HepG2 (cell line): ENCODE results near the gene EEF1E1. TPM values are rescaled to one million over a fixed set of nuclear protein-coding genes. Genes with fewer than 3 reads are reported as not detected.

ENCODE experiments used
- BCL6 ChIP-seq: IDR thresholded peaks from 2 replicates; pipeline ENCODE4 v1.6.1; 2016; ENCODE audit warnings: missing genetic modification reagents, missing compliant biosample characterization
- HDAC1 ChIP-seq: sonication (generic); formaldehyde crosslinking; IDR thresholded peaks from 2 replicates; pipeline ENCODE4 v1.5.1; 2020; ENCODE audit warnings: mild to moderate bottlenecking, missing genetic modification reagents
- HHEX ChIP-seq: IDR thresholded peaks from 2 replicates; pipeline ENCODE4 v1.6.1; 2016; ENCODE audit warnings: control low read depth
- HIVEP1 ChIP-seq: sonication (generic); formaldehyde crosslinking; IDR thresholded peaks from 2 replicates; pipeline ENCODE4 v1.4.0; 2020; ENCODE audit warnings: mild to moderate bottlenecking, missing genetic modification reagents
- LCORL ChIP-seq, 2 experiments: fragments of 450-650 bp in 1 of 2; sonication (generic) in 1 of 2; formaldehyde crosslinking in 1 of 2; IDR thresholded peaks; 2 replicates each; pipeline versions ENCODE4 v1.5.0 to v1.6.1; 2017 to 2020; ENCODE audit warnings: antibody characterized with exemption in 1 of 2, missing genetic modification reagents in 1 of 2
- NKX3-1 ChIP-seq: sonication (generic); formaldehyde crosslinking; IDR thresholded peaks from 2 replicates; pipeline ENCODE4 v1.5.0; 2020; ENCODE audit warnings: missing genetic modification reagents
- POLR2G ChIP-seq: fragments of 200-400 bp; formaldehyde crosslinking; IDR thresholded peaks from 2 replicates; pipeline ENCODE4 v1.6.1; 2018; ENCODE audit warnings: mild to moderate bottlenecking, low read depth, low read length, moderate library complexity
- PRPF4 ChIP-seq: fragments of 200-400 bp; formaldehyde crosslinking; IDR thresholded peaks from 2 replicates; pipeline ENCODE4 v1.6.1; 2016; ENCODE audit warnings: low read length, low read depth; ENCODE audit not compliant: poor library complexity, severe bottlenecking
- RARA ChIP-seq: IDR thresholded peaks from 2 replicates; pipeline ENCODE4 v1.6.1; 2016; ENCODE audit warnings: missing genetic modification reagents, missing compliant biosample characterization
- SMAD9 ChIP-seq: sonication (generic); formaldehyde crosslinking; IDR thresholded peaks from 2 replicates; pipeline ENCODE4 v1.5.1; 2020; ENCODE audit warnings: mild to moderate bottlenecking, missing genetic modification reagents
- SNAI1 ChIP-seq: sonication (generic); formaldehyde crosslinking; IDR thresholded peaks from 2 replicates; pipeline ENCODE4 v1.5.0; 2020; ENCODE audit warnings: mild to moderate bottlenecking, missing genetic modification reagents, borderline replicate concordance
- SPEN ChIP-seq: sonication (generic); formaldehyde crosslinking; IDR thresholded peaks from 2 replicates; pipeline ENCODE4 v1.5.1; 2020; ENCODE audit warnings: low read depth, mild to moderate bottlenecking, missing genetic modification reagents
- TBX3 ChIP-seq: fragments of 450-650 bp; IDR thresholded peaks from 2 replicates; pipeline ENCODE4 v1.6.1; 2017; ENCODE audit warnings: antibody characterized with exemption, mild to moderate bottlenecking, inconsistent platforms, borderline replicate concordance
- ZFYVE20 ChIP-seq: sonication (generic); formaldehyde crosslinking; IDR thresholded peaks from 2 replicates; pipeline ENCODE4 v1.8.0; 2023; ENCODE audit warnings: low read depth, mild to moderate bottlenecking, moderate library complexity, missing genetic modification reagents, borderline replicate concordance
- ZNF143 ChIP-seq: sonication (generic); formaldehyde crosslinking; IDR thresholded peaks from 2 replicates; pipeline ENCODE4 v1.4.0; 2020; ENCODE audit warnings: missing genetic modification reagents
- ZNF224 ChIP-seq: sonication (generic); formaldehyde crosslinking; IDR thresholded peaks from 2 replicates; pipeline ENCODE4 v1.5.0; 2020; ENCODE audit warnings: mild to moderate bottlenecking, missing genetic modification reagents
- ZNF333 ChIP-seq: sonication (generic); formaldehyde crosslinking; IDR thresholded peaks from 2 replicates; pipeline ENCODE4 v1.4.0; 2020; ENCODE audit warnings: mild to moderate bottlenecking, missing genetic modification reagents, borderline replicate concordance
- ZNF362 ChIP-seq: sonication (generic); formaldehyde crosslinking; IDR thresholded peaks from 2 replicates; pipeline ENCODE4 v1.4.0; 2020; ENCODE audit warnings: missing genetic modification reagents, mild to moderate bottlenecking, borderline replicate concordance
- ZNF383 ChIP-seq: sonication (generic); formaldehyde crosslinking; IDR thresholded peaks from 2 replicates; pipeline ENCODE4 v1.4.0; 2020; ENCODE audit warnings: missing genetic modification reagents, mild to moderate bottlenecking, borderline replicate concordance
- ZNF512B ChIP-seq: sonication (generic); formaldehyde crosslinking; IDR thresholded peaks from 2 replicates; pipeline ENCODE4 v1.5.1; 2020; ENCODE audit warnings: missing genetic modification reagents, mild to moderate bottlenecking, borderline replicate concordance
- ZNF660 ChIP-seq: sonication (generic); formaldehyde crosslinking; IDR thresholded peaks from 2 replicates; pipeline ENCODE4 v1.5.1; 2020; ENCODE audit warnings: mild to moderate bottlenecking, low read depth, missing genetic modification reagents, borderline replicate concordance
- ZNF7 ChIP-seq: IDR thresholded peaks from 2 replicates; pipeline ENCODE4 v1.6.1; 2016; ENCODE audit warnings: missing biosample characterization, missing genetic modification reagents
- polyA plus RNA-seq, 8 experiments: library from polyadenylated mRNA; depleted of rRNA in 3 of 8; stranded (reverse) in 7 of 8; unstranded in 1 of 8; fragments of >200 nt; fragmentation: Illumina TruSeq in 4 of 8; extraction: Trizol in 4 of 8; gene quantifications; 2 replicates each; pipeline versions ENCODE4 v1.2.1 to v1.2.3, GENCODE V29; 2011 to 2016; ENCODE audit warnings: low read depth in 4 of 8, missing spikeins in 1 of 8, mixed read lengths in 1 of 8; ENCODE audit not compliant: insufficient read depth in 1 of 8
- total RNA-seq, 5 experiments: library from RNA; depleted of rRNA; stranded (reverse); fragments of >200 nt; fragmentation: Illumina TruSeq; extraction: Trizol; gene quantifications; 2 replicates each; pipeline ENCODE4 v1.2.3, GENCODE V29; 2016; ENCODE audit warnings: low read depth in 1 of 5
- TF ChIP-seq, protein P1 (sequence below): sonication (generic); formaldehyde crosslinking; IDR thresholded peaks from 2 replicates; pipeline ENCODE4 v1.4.0; 2020; ENCODE audit warnings: missing genetic modification reagents

Gene EEF1E1
- total and polyA plus RNA-seq, 2 of the 13 experiments (the other 11 are each of a cell fraction or from before 2014, with no cell fraction given), result 128 to 188 TPM

GRCh38 chr6:8063761-8064637, 38.3 kb downstream of the EEF1E1 start, which contains the start of gene BLOC1S5 (continued):
- TF ChIP-seq SNAI1 (CRISPR knock-in tag) (peak; percentile 87; the same call in 1 of the 2 replicates), ZNF660 (0 out of 2 replicates have a peak, but pooled peaks have one; percentile 74), NKX3-1 (CRISPR knock-in tag) (peak; percentile 88), ZNF7 (CRISPR knock-in tag) (no peak), ZFYVE20 (0 out of 2 replicates have a peak, but pooled peaks have one; percentile 29), HDAC1 (CRISPR knock-in tag) (peak; percentile 92), ZNF512B (CRISPR knock-in tag) (no peak), ZNF224 (CRISPR knock-in tag) (peak; percentile 82), PRPF4 (no peak), ZNF362 (CRISPR knock-in tag) (peak; percentile 100), LCORL (IDR thresholded peaks at IDR 0.05) (no peak; the same call in 1 of the 2 replicates), LCORL (CRISPR knock-in tag; IDR thresholded peaks at IDR 0.05) (peak; percentile 72), HIVEP1 (CRISPR knock-in tag) (peak; percentile 80), RARA (CRISPR knock-in tag) (peak; percentile 53), ZNF383 (CRISPR knock-in tag) (no peak), SMAD9 (no peak), POLR2G (peak; percentile 92), SPEN (CRISPR knock-in tag) (peak; percentile 94), ZNF333 (peak; percentile 89; the same call in 1 of the 2 replicates), TBX3 (peak; percentile 36; the same call in 1 of the 2 replicates), ZNF143 (CRISPR knock-in tag) (peak; percentile 72; the same call in 1 of the 2 replicates), BCL6 (CRISPR knock-in tag) (0 out of 2 replicates have a peak, but pooled peaks have one; percentile 60), HHEX (CRISPR knock-in tag) (0 out of 2 replicates have a peak, but pooled peaks have one; percentile 40)
- TF ChIP-seq, protein P1, sequence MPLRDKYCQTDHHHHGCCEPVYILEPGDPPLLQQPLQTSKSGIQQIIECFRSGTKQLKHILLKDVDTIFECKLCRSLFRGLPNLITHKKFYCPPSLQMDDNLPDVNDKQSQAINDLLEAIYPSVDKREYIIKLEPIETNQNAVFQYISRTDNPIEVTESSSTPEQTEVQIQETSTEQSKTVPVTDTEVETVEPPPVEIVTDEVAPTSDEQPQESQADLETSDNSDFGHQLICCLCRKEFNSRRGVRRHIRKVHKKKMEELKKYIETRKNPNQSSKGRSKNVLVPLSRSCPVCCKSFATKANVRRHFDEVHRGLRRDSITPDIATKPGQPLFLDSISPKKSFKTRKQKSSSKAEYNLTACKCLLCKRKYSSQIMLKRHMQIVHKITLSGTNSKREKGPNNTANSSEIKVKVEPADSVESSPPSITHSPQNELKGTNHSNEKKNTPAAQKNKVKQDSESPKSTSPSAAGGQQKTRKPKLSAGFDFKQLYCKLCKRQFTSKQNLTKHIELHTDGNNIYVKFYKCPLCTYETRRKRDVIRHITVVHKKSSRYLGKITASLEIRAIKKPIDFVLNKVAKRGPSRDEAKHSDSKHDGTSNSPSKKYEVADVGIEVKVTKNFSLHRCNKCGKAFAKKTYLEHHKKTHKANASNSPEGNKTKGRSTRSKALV (CRISPR knock-in tag), result no peak; the same call in 1 of the 2 replicates
